ENCODE results near the gene UCK2.

The UCK2 gene

GRCh38 chr1:165884009-165884689, 56.7 kb downstream of the UCK2 start:
- TF ChIP-seq FOXA1 (IDR thresholded peaks at IDR 0.05) (no peak), SUZ12 (IDR thresholded peaks at IDR 0.05) (no peak), ARNT (IDR thresholded peaks at IDR 0.05) (no peak), TARDBP (IDR thresholded peaks at IDR 0.05) (no peak), FOXK2 (IDR thresholded peaks at IDR 0.05) (no peak), CTBP1 (IDR thresholded peaks at IDR 0.05; ENCODE audit: borderline replicate concordance) (no peak), NFRKB (IDR thresholded peaks at IDR 0.05) (no peak)
- ChIA-PET CTCF (interaction anchor here (1.0 to 1.4 kb wide), 2 partner anchors 11 to 13 kb away, joined by 3 to 4 read pairs; no protein-coding TSS in a partner anchor), POLR2A (interaction anchor here (1.1 to 2.9 kb wide), 3 partner anchors 14 to 115 kb away, joined by 3 to 14 read pairs (median 6); partner anchors contain the start of gene TMCO1)
- no peak for DNase-seq (ENCODE audit: extremely low spot score)

DNA sequence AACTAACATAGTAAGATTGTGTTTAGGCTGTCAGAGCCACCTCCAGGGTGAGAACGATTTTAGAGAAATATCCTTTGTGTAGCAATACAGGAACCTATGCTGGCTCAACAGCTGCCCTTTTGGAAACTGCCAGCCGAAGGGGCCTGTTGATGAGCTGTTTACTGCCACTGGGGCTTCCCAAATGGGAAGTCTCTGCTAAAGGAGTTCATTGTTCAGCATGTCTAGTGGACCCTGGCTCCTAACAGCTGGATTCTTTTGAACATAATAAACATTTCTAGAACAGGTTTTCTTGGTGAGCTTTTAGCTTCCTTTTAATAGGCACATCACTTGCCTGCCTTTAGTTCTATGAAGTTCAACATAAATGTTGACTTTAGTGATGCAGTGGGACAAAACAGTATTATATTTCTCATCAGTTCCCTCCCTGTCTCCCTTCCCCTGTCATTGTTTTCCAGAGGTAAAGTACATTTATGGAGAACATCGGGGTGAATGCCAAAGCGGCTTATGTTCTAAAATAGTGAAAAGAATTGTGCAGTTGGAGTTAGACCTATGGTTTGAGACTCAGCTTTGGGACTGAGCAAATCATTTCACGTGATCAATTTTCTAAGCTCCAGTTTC, 57.4 kb downstream of the UCK2 start:
- TF ChIP-seq SP1 (IDR thresholded peaks at IDR 0.05) (no peak), ZNF384 (IDR thresholded peaks at IDR 0.05) (no peak)
- DNase-seq (ENCODE audit: extremely low spot score): no peak
- ChIA-PET CTCF (interaction anchor here (0.6 to 1.4 kb wide), 3 partner anchors 10 to 15 kb away, joined by 3 to 6 read pairs (median 4); no protein-coding TSS in a partner anchor), POLR2A (interaction anchor here (1.1 to 2.9 kb wide), 3 partner anchors 14 to 115 kb away, joined by 3 to 14 read pairs (median 6); partner anchors contain the start of gene TMCO1)

- TF ChIP-seq CTBP1 (IDR thresholded peaks at IDR 0.05; ENCODE audit: borderline replicate concordance) (no peak), ARNT (IDR thresholded peaks at IDR 0.05) (no peak)
- no peak for DNase-seq (ENCODE audit: extremely low spot score)
- ChIA-PET CTCF (interaction anchor here (0.6 kb wide), 1 partner anchor 15 kb away, joined by 6 read pairs; no protein-coding TSS in a partner anchor), POLR2A (interaction anchor here (2.9 kb wide), 1 partner anchor 116 kb away, joined by 14 read pairs; the partner anchor contains the start of gene TMCO1)
Observed at GRCh38 chr1:165885305-165885694, 57.9 kb downstream of the UCK2 start.

GRCh38 chr1:165886193-165886592, 58.8 kb downstream of the UCK2 start:
- TF ChIP-seq BHLHE40 (IDR thresholded peaks at IDR 0.05; ENCODE audit: borderline replicate concordance): no peak
- no peak for TF ChIP-seq LEF1 (IDR thresholded peaks at IDR 0.05; ENCODE audit: borderline replicate concordance)
- TF ChIP-seq FOXK2 (IDR thresholded peaks at IDR 0.05): no peak
- TF ChIP-seq CTBP1 (IDR thresholded peaks at IDR 0.05; ENCODE audit: borderline replicate concordance): no peak
- POLR2A ChIA-PET: no interaction called here
- CTCF ChIA-PET: no interaction called here
- DNase-seq (ENCODE audit: extremely low spot score): no peak

DNA sequence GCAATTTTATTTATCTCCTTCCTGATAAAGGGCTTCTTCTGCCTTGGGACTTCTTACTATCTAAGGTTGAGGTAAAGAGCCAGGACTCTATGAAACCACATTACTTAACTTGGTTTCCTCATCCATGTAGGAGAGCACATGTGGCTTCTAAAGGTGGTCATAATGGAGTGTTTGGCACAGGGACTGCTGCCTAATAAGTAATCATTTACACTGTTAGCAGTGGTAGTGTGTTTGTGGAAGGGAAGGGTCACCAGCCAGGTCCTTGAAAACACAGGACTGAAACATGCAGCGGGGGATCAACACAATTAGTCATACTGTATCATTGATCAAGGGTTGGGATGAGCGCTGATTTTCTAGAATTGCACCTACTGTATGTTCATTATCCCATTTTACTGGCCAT, 59.6 kb downstream of the UCK2 start:
- DNase-seq (ENCODE audit: extremely low spot score): no peak

GRCh38 chr1:165887877-165888551, 60.6 kb downstream of the UCK2 start:
- CTCF ChIA-PET: interaction anchor here (0.5 to 0.6 kb wide), 2 partner anchors 17 to 69 kb away, joined by 3 to 4 read pairs; no protein-coding TSS in a partner anchor

More for the DNA sequence above, 59.6 kb downstream of the UCK2 start:
- TF ChIP-seq HDGF (IDR thresholded peaks at IDR 0.05; ENCODE audit: borderline replicate concordance): no peak
- TF ChIP-seq ELF4 (IDR thresholded peaks at IDR 0.05): no peak
- no peak for TF ChIP-seq FOXK2 (IDR thresholded peaks at IDR 0.05)
- TF ChIP-seq L3MBTL2 (conservative IDR thresholded peaks at IDR 0.05): no peak
- no peak for TF ChIP-seq TARDBP (IDR thresholded peaks at IDR 0.05)
- TF ChIP-seq SP1 (IDR thresholded peaks at IDR 0.05): no peak
- TF ChIP-seq PKNOX1 (IDR thresholded peaks at IDR 0.05): no peak
- no peak for TF ChIP-seq LEF1 (IDR thresholded peaks at IDR 0.05; ENCODE audit: borderline replicate concordance)
- TF ChIP-seq CTBP1 (IDR thresholded peaks at IDR 0.05; ENCODE audit: borderline replicate concordance): no peak
- no peak for TF ChIP-seq FOXM1 (IDR thresholded peaks at IDR 0.05; ENCODE audit: borderline replicate concordance)
- no peak for TF ChIP-seq FOXA1 (IDR thresholded peaks at IDR 0.05)
- no peak for TF ChIP-seq SUZ12 (IDR thresholded peaks at IDR 0.05)
- no peak for TF ChIP-seq NFRKB (IDR thresholded peaks at IDR 0.05)
- TF ChIP-seq ARNT (IDR thresholded peaks at IDR 0.05): no peak
- TF ChIP-seq BHLHE40 (IDR thresholded peaks at IDR 0.05; ENCODE audit: borderline replicate concordance): no peak
- TF ChIP-seq ZNF384 (IDR thresholded peaks at IDR 0.05): no peak
- ChIA-PET CTCF (no interaction called here), POLR2A (no interaction called here)

DNA sequence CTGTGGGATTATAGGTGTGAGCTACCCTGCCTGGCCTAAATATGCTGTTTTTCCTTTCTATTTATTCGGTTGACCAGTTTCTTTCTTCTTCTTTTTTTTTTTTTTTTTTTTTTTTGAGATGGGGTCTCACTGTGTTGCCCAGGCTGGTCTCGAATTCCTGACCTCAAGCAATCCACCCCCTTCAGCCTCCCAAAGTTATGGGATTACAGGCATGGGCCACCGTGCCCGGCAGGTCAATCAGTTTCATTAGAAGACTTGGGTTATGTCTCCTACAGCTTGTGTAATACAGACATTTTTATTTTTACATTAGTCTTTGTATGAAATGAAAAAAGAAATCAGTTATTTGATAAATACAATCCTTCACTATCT, 61.1 kb downstream of the UCK2 start:
- TF ChIP-seq TARDBP (IDR thresholded peaks at IDR 0.05): no peak
- no peak for TF ChIP-seq CTBP1 (IDR thresholded peaks at IDR 0.05; ENCODE audit: borderline replicate concordance)
- TF ChIP-seq FOXM1 (IDR thresholded peaks at IDR 0.05; ENCODE audit: borderline replicate concordance): no peak
- no peak for TF ChIP-seq HDGF (IDR thresholded peaks at IDR 0.05; ENCODE audit: borderline replicate concordance)
- no peak for TF ChIP-seq L3MBTL2 (conservative IDR thresholded peaks at IDR 0.05)
- no peak for TF ChIP-seq LEF1 (IDR thresholded peaks at IDR 0.05; ENCODE audit: borderline replicate concordance)
- TF ChIP-seq BHLHE40 (IDR thresholded peaks at IDR 0.05; ENCODE audit: borderline replicate concordance): no peak
- no peak for TF ChIP-seq ZNF384 (IDR thresholded peaks at IDR 0.05)
- no peak for TF ChIP-seq FOXK2 (IDR thresholded peaks at IDR 0.05)
- ChIA-PET CTCF (no interaction called here), POLR2A (no interaction called here)
- no peak for DNase-seq (ENCODE audit: extremely low spot score)

More at GRCh38 chr1:165887877-165888551, 60.6 kb downstream of the UCK2 start:
- DNase-seq (ENCODE audit: extremely low spot score): no peak
- POLR2A ChIA-PET: no interaction called here
- TF ChIP-seq TARDBP (IDR thresholded peaks at IDR 0.05) (no peak), SUZ12 (IDR thresholded peaks at IDR 0.05) (no peak), CTBP1 (IDR thresholded peaks at IDR 0.05; ENCODE audit: borderline replicate concordance) (no peak), ZNF384 (IDR thresholded peaks at IDR 0.05) (no peak), ARNT (IDR thresholded peaks at IDR 0.05) (no peak), FOXA1 (IDR thresholded peaks at IDR 0.05) (no peak), L3MBTL2 (conservative IDR thresholded peaks at IDR 0.05) (no peak)

Measured in HEK293T (cell line).